ENCODE results near the gene CRIM1.

CRIM1 gene

DNA sequence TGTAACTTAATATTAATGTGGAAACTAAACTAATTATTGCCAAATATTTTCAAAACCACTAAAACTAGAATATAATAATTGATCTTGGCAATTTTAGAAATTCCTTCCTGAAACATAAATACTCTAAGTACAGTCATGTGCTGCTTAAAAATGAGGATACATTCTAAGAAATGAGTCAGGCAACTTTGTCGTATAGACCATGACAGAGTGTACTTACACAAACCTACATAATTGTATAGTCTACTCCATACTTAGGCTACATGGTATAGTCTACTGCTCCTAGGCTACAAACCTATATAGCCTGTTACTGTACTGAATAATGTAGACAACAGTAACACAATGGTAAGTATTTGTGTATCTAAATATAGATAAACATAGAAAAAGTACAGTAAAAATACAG, 214.8 kb downstream of the CRIM1 start:
- TF ChIP-seq PPARA (CRISPR knock-in tag; IDR thresholded peaks at IDR 0.05; ENCODE audit: borderline replicate concordance), result no peak
- no peak for TF ChIP-seq ARNTL (CRISPR knock-in tag; IDR thresholded peaks at IDR 0.05; ENCODE audit: borderline replicate concordance, low read depth)
- no peak for TF ChIP-seq PATZ1 (CRISPR knock-in tag; IDR thresholded peaks at IDR 0.05; ENCODE audit: borderline replicate concordance)
- TF ChIP-seq TCF4 (CRISPR knock-in tag; IDR thresholded peaks at IDR 0.05; ENCODE audit: borderline replicate concordance), result no peak
- TF ChIP-seq ZFP3 (CRISPR knock-in tag; IDR thresholded peaks at IDR 0.05), result no peak
- TF ChIP-seq TSHZ2 (CRISPR knock-in tag; IDR thresholded peaks at IDR 0.05), result no peak
- no peak for TF ChIP-seq BACH2 (CRISPR knock-in tag; IDR thresholded peaks at IDR 0.05; ENCODE audit: borderline replicate concordance)
- TF ChIP-seq ZNF8 (CRISPR knock-in tag; IDR thresholded peaks at IDR 0.05), result no peak
- no peak for TF ChIP-seq ESRRG (CRISPR knock-in tag; IDR thresholded peaks at IDR 0.05)
- TF ChIP-seq, protein P1, sequence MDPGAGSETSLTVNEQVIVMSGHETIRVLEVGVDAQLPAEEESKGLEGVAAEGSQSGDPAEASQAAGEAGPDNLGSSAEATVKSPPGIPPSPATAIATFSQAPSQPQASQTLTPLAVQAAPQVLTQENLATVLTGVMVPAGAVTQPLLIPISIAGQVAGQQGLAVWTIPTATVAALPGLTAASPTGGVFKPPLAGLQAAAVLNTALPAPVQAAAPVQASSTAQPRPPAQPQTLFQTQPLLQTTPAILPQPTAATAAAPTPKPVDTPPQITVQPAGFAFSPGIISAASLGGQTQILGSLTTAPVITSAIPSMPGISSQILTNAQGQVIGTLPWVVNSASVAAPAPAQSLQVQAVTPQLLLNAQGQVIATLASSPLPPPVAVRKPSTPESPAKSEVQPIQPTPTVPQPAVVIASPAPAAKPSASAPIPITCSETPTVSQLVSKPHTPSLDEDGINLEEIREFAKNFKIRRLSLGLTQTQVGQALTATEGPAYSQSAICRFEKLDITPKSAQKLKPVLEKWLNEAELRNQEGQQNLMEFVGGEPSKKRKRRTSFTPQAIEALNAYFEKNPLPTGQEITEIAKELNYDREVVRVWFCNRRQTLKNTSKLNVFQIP (CRISPR knock-in tag; IDR thresholded peaks at IDR 0.05; ENCODE audit: borderline replicate concordance, low read depth), result no peak
- TF ChIP-seq SNAI2 (CRISPR knock-in tag; IDR thresholded peaks at IDR 0.05), result no peak
- no peak for TF ChIP-seq RARB (CRISPR knock-in tag; IDR thresholded peaks at IDR 0.05)
- no peak for TF ChIP-seq CREB5 (CRISPR knock-in tag; IDR thresholded peaks at IDR 0.05; ENCODE audit: low read depth)
- TF ChIP-seq TOX (CRISPR knock-in tag; IDR thresholded peaks at IDR 0.05; ENCODE audit: borderline replicate concordance), result no peak
- no peak for TF ChIP-seq ZNF70 (CRISPR knock-in tag; IDR thresholded peaks at IDR 0.05)
- TF ChIP-seq OSR1 (CRISPR knock-in tag; IDR thresholded peaks at IDR 0.05), result no peak
- TF ChIP-seq GLIS3 (CRISPR knock-in tag; IDR thresholded peaks at IDR 0.05), result no peak
- no peak for TF ChIP-seq ZC3H10 (CRISPR knock-in tag; IDR thresholded peaks at IDR 0.05)
- TF ChIP-seq, protein P2, sequence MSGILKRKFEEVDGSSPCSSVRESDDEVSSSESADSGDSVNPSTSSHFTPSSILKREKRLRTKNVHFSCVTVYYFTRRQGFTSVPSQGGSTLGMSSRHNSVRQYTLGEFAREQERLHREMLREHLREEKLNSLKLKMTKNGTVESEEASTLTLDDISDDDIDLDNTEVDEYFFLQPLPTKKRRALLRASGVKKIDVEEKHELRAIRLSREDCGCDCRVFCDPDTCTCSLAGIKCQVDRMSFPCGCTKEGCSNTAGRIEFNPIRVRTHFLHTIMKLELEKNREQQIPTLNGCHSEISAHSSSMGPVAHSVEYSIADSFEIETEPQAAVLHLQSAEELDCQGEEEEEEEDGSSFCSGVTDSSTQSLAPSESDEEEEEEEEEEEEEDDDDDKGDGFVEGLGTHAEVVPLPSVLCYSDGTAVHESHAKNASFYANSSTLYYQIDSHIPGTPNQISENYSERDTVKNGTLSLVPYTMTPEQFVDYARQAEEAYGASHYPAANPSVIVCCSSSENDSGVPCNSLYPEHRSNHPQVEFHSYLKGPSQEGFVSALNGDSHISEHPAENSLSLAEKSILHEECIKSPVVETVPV (CRISPR knock-in tag; IDR thresholded peaks at IDR 0.05), result no peak
- no peak for TF ChIP-seq ZFP30 (CRISPR knock-in tag; IDR thresholded peaks at IDR 0.05)
- ATAC-seq, result peak; percentile 20; the same call in 1 of the 3 replicates

DNA sequence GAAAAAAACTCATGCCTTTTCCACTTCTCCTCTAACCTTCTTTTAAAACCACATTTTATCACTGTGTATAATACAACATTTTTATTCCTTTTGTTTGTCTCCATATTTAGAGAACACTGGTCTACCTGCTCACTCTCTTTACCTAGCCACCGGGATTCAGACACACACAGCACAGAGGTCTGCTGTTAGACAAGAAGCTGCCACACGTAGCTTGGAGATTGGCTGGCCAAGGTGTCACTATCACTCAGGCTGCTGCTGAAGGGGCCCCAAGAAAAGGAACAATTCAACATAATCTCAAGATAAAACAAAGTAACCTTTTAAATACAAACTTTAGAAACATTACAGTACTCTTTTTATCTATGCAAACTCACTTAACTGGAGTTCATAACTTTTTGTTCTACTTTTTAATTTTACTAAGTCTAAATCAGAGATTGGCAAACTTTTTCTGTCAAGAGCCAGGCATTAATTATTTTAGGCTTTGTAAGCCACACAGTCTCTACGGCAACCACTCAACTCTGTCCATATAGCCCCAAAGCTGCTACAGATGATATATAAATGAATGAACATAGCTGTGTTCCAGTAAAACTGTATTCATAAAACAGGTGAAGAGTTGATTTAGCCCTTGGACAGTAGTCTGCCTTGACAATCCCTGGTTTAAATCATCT, 216.6 kb downstream of the CRIM1 start:
- TF ChIP-seq TOX (CRISPR knock-in tag; IDR thresholded peaks at IDR 0.05; ENCODE audit: borderline replicate concordance) (no peak), ZC3H10 (CRISPR knock-in tag; IDR thresholded peaks at IDR 0.05) (no peak), ARNTL (CRISPR knock-in tag; IDR thresholded peaks at IDR 0.05; ENCODE audit: borderline replicate concordance, low read depth) (no peak), RARB (CRISPR knock-in tag; IDR thresholded peaks at IDR 0.05) (no peak), TSHZ2 (CRISPR knock-in tag; IDR thresholded peaks at IDR 0.05) (no peak), ZFP3 (CRISPR knock-in tag; IDR thresholded peaks at IDR 0.05) (no peak), BACH2 (CRISPR knock-in tag; IDR thresholded peaks at IDR 0.05; ENCODE audit: borderline replicate concordance) (no peak), ZNF8 (CRISPR knock-in tag; IDR thresholded peaks at IDR 0.05) (no peak), ISL1 (CRISPR knock-in tag; IDR thresholded peaks at IDR 0.05) (no peak)
- TF ChIP-seq, protein P2 (CRISPR knock-in tag; IDR thresholded peaks at IDR 0.05), result no peak
- ATAC-seq, result peak; percentile 51
